ENCODE measurements around the gene PDILT.
"Not testable (repeated sequence)": the region's sequence is repeated elsewhere in the genome, so short reads cannot be mapped to it uniquely, and the experiment has no call there.

Gene PDILT

GRCh38 chr16:20320592-20320991, 83.9 kb downstream of the PDILT start:
- no peak for DNase-seq

- DNase-seq: no peak
Observed at GRCh38 chr16:20320178-20320577, 84.4 kb downstream of the PDILT start.

- DNase-seq: no peak
Observed at GRCh38 chr16:20319406-20319805, 85.1 kb downstream of the PDILT start.

- DNase-seq: no peak
Observed at GRCh38 chr16:20318437-20318836, 86.1 kb downstream of the PDILT start.

GRCh38 chr16:20318006-20318405, 86.5 kb downstream of the PDILT start:
- no peak for DNase-seq

- DNase-seq: no peak
Observed at GRCh38 chr16:20317117-20317516, 87.4 kb downstream of the PDILT start.

- DNase-seq: no peak
Observed at GRCh38 chr16:20316715-20317114, 87.8 kb downstream of the PDILT start.

GRCh38 chr16:20315764-20316163, 88.8 kb downstream of the PDILT start:
- no peak for DNase-seq

GRCh38 chr16:20314575-20314974, 90.0 kb downstream of the PDILT start:
- DNase-seq: no peak

GRCh38 chr16:20313741-20314140, 90.8 kb downstream of the PDILT start:
- no peak for DNase-seq

GRCh38 chr16:20312536-20313095, 91.9 kb downstream of the PDILT start:
- DNase-seq: not testable (repeated sequence)

GRCh38 chr16:20311548-20311947, 93.0 kb downstream of the PDILT start:
- no peak for DNase-seq

GRCh38 chr16:20310421-20311395, 93.8 kb downstream of the PDILT start:
- no peak for DNase-seq

- no peak for DNase-seq
Observed at GRCh38 chr16:20309786-20310185, 94.8 kb downstream of the PDILT start.
